ENCODE results near the gene DDX21. TPM values are rescaled to one million over a fixed set of nuclear protein-coding genes. Genes with fewer than 3 reads are reported as not detected.

DDX21 gene
- polyA plus RNA-seq, 3 donors, result 9.8 to 39.3 (median 13.6) TPM

GRCh38 chr10:69033256-69033655 is 77.3 kb downstream of the DDX21 start:
- Histone ChIP-seq H3K36me3 (replicated peaks in 1 of 2; ENCODE audit: control insufficient read depth in 1 of 2, insufficient read depth in 2 of 2, low read length in 2 of 2) (no peaks in the 10 kb centered on the region), H3K9ac (ENCODE audit: insufficient read depth, low read length, poor library complexity, severe bottlenecking) (no peak overlapping the region), H4K20me1 (ENCODE audit: insufficient read depth, low read length) (no peaks in the 10 kb centered on the region), H3K27me3 (ENCODE audit: control insufficient read depth in 2 of 2, insufficient read depth in 2 of 2, low read length in 2 of 2) (no peaks in the 10 kb centered on the region), H3K4me2 (replicated peaks; ENCODE audit: extremely low read depth, low read length, poor library complexity, severe bottlenecking) (no peak overlapping the region), H3K79me2 (ENCODE audit: insufficient read depth, low read length) (peaks cover 5% of the 10 kb centered on the region), H3K4me1 (ENCODE audit: control insufficient read depth in 1 of 2, insufficient read depth in 2 of 2, low read length in 2 of 2) (peaks cover 11 to 18% of the 10 kb centered on the region in 2 donors), H3K27ac (ENCODE audit: low read depth in 1 of 2, low read length in 2 of 2) (no peak overlapping the region), H3K4me3 (replicated peaks in 1 of 3; ENCODE audit: low read depth in 2 of 3, low read length in 3 of 3) (no peak overlapping the region), H2AFZ (ENCODE audit: insufficient read depth, low read depth, low read length, poor library complexity, severe bottlenecking) (no peak overlapping the region), H3K9me3 (replicated peaks in 1 of 2; ENCODE audit: control insufficient read depth in 1 of 2, insufficient read depth in 1 of 2, low read length in 2 of 2) (no peaks in the 10 kb centered on the region)
- no peak for TF ChIP-seq CTCF (IDR thresholded peaks at IDR 0.05)
- H3K27ac Mint-ChIP-seq, result peak overlapping the region in 2 of 7 donors; percentile 4 to 20
- DNase-seq, result no peak
- WGBS (ENCODE audit: insufficient coverage), result no CpG with 5 or more reads among the region's 4 CpGs
- no peak overlapping the region for H3K4me3 Mint-ChIP-seq
- peaks cover 0 to 2% (median 0%) of the 10 kb centered on the region in 7 donors for H3K9me3 Mint-ChIP-seq
- H3K36me3 Mint-ChIP-seq, result no peaks in the 10 kb centered on the region
- peaks cover 2 to 5% (median 3%) of the 10 kb centered on the region in 3 donors for H3K27me3 Mint-ChIP-seq (ENCODE audit: low read depth in 3 of 3)
- peaks cover 30% of the 10 kb centered on the region for H3K4me1 Mint-ChIP-seq
- intact Hi-C loops (cut with micrococcal nuclease), result loop anchor here in 1 of 2 donors (5.0 kb wide), 1 partner anchor 44 kb away; no protein-coding TSS in a partner anchor

Small RNAs within 50 kb of the gene (small RNA-seq; reads per million reads assigned to genes)
- gene RNU6-571P (ENCODE audit: insufficient read length, low read depth), result not detected

Other genes starting within 250 kb of the DDX21 start
- 10 to 100 TPM; 16.7 to 26.3 (median 23.4) TPM for gene CCAR1, start 234.9 kb upstream of the DDX21 start, polyA plus RNA-seq
- under 1 TPM in 1 of 3 donors, not detected in 2; 0.03 TPM for gene STOX1, start 128.6 kb upstream of the DDX21 start, polyA plus RNA-seq
- 10 to 100 TPM; 14.2 to 17.1 (median 17.0) TPM for gene DDX50, start 54.9 kb upstream of the DDX21 start, polyA plus RNA-seq
- 1 to 10 TPM in 2 of 3 donors, under 1 TPM in 1; 0.52 to 4.0 (median 1.4) TPM for gene KIFBP, start 32.6 kb downstream of the DDX21 start, polyA plus RNA-seq
- gene SRGN, start 131.9 kb downstream of the DDX21 start, polyA plus RNA-seq, result 1,000 to 10,000 TPM; 1,724 to 3,407 (median 1,859) TPM
- gene VPS26A, start 168.0 kb downstream of the DDX21 start, polyA plus RNA-seq, result 10 to 100 TPM; 10.1 to 58.3 (median 42.1) TPM
- gene SUPV3L1, start 224.1 kb downstream of the DDX21 start, polyA plus RNA-seq, result 10 to 100 TPM in 1 of 3 donors, 1 to 10 TPM in 2; 6.8 to 18.8 (median 7.3) TPM

Measured in CD14-positive monocyte (primary cell).